D721Med (cell line): Measurements from ENCODE around the gene TMCC3.

ENCODE experiments used
- DNase-seq: peaks from one replicate; pipeline ENCODE4 v3.0.0; 2011; ENCODE audit warnings: low spot score; ENCODE audit not compliant: insufficient read length
- FAIRE-seq: peaks from 2 replicates; lab custom pipeline; 2011; peaks lifted over from hg19 to GRCh38; lab: Jason Lieb, UNC
- CTCF ChIP-seq: IDR thresholded peaks from 2 replicates; pipeline ENCODE4 v1.5.1; 2012; ENCODE audit warnings: mild to moderate bottlenecking, control low read depth; ENCODE audit not compliant: insufficient read depth; ENCODE audit errors: missing control alignments

The TMCC3 gene

GRCh38 chr12:94636462-94637085 lies 13.8 kb downstream of the TMCC3 start:
- DNase-seq (no peak), FAIRE-seq (no peak)
- TF ChIP-seq CTCF = no peak

- DNase-seq = no peak
- no peak for TF ChIP-seq CTCF
- FAIRE-seq = no peak
Observed at GRCh38 chr12:94634717-94635116, 15.6 kb downstream of the TMCC3 start.

GRCh38 chr12:94633401-94633800 lies 17.0 kb downstream of the TMCC3 start:
- DNase-seq (no peak), FAIRE-seq (no peak)
- TF ChIP-seq CTCF = no peak

GRCh38 chr12:94631058-94631457 lies 19.3 kb downstream of the TMCC3 start:
- no peak for TF ChIP-seq CTCF
- FAIRE-seq = no peak
- DNase-seq = no peak

- FAIRE-seq = no peak
- TF ChIP-seq CTCF = no peak
- no peak for DNase-seq
Observed at GRCh38 chr12:94628819-94629472, 21.4 kb downstream of the TMCC3 start.

- TF ChIP-seq CTCF = no peak
- FAIRE-seq = no peak
- no peak for DNase-seq
Observed at GRCh38 chr12:94628369-94628768, 22.0 kb downstream of the TMCC3 start.

GRCh38 chr12:94625531-94625930 lies 24.8 kb downstream of the TMCC3 start:
- DNase-seq = no peak
- no peak for TF ChIP-seq CTCF
- no peak for FAIRE-seq
